GM19455 (cell line): Measurements from ENCODE around the gene ACTL10.

Experiments
- ATAC-seq: cut with Tn5 transposase; IDR thresholded peaks from one replicate; pipeline ENCODE4 v1.9.1; 2021; ENCODE audit not compliant: unreplicated experiment

The ACTL10 gene

GRCh38 chr20:33648396-33649004 lies 18.2 kb upstream of the ACTL10 start:
- no peak for ATAC-seq

- ATAC-seq: no peak
These were observed 17.5 kb upstream of the ACTL10 start for GRCh38 chr20:33649201-33649681.

- ATAC-seq: no peak
These were observed 16.5 kb upstream of the ACTL10 start for GRCh38 chr20:33650111-33650752.

GRCh38 chr20:33650753-33651561 lies 15.8 kb upstream of the ACTL10 start:
- ATAC-seq: no peak

- ATAC-seq: no peak
These were observed 15.1 kb upstream of the ACTL10 start for GRCh38 chr20:33651562-33652048.

GRCh38 chr20:33653218-33653899 lies 13.4 kb upstream of the ACTL10 start:
- ATAC-seq: no peak

- no peak for ATAC-seq
These were observed 12.7 kb upstream of the ACTL10 start for GRCh38 chr20:33653900-33654596.

GRCh38 chr20:33654680-33655161 lies 12.0 kb upstream of the ACTL10 start:
- no peak for ATAC-seq

GRCh38 chr20:33655164-33655563 lies 11.6 kb upstream of the ACTL10 start:
- ATAC-seq: no peak

- no peak for ATAC-seq
These were observed 10.5 kb upstream of the ACTL10 start for GRCh38 chr20:33656010-33656782.

- no peak for ATAC-seq
These were observed 9.7 kb upstream of the ACTL10 start for GRCh38 chr20:33656783-33657703.

GRCh38 chr20:33657704-33658095 lies 9.0 kb upstream of the ACTL10 start:
- no peak for ATAC-seq

GRCh38 chr20:33658510-33658909 lies 8.2 kb upstream of the ACTL10 start:
- ATAC-seq: no peak

GRCh38 chr20:33658929-33659328 lies 7.8 kb upstream of the ACTL10 start:
- ATAC-seq: no peak

- ATAC-seq: no peak
These were observed 7.3 kb upstream of the ACTL10 start for GRCh38 chr20:33659341-33660034.

- no peak for ATAC-seq
These were observed 6.6 kb upstream of the ACTL10 start for GRCh38 chr20:33660035-33660684.

- ATAC-seq: no peak
These were observed 6.1 kb upstream of the ACTL10 start for GRCh38 chr20:33660685-33661058.

GRCh38 chr20:33662172-33662571 lies 4.6 kb upstream of the ACTL10 start, which contains the start of gene C20orf144:
Gene C20orf144, plus strand, starts transcription at chr20:33662327. Its CDS starts 19 bp downstream, at chr20:33662346.
- no peak for ATAC-seq
